GM18520 (cell line): ENCODE measurements around the gene LIMS2.

ENCODE experiments used
- ATAC-seq: cut with Tn5 transposase; IDR thresholded peaks from one replicate; pipeline ENCODE4 v1.9.1; 2021; ENCODE audit not compliant: unreplicated experiment

Gene LIMS2

DNA sequence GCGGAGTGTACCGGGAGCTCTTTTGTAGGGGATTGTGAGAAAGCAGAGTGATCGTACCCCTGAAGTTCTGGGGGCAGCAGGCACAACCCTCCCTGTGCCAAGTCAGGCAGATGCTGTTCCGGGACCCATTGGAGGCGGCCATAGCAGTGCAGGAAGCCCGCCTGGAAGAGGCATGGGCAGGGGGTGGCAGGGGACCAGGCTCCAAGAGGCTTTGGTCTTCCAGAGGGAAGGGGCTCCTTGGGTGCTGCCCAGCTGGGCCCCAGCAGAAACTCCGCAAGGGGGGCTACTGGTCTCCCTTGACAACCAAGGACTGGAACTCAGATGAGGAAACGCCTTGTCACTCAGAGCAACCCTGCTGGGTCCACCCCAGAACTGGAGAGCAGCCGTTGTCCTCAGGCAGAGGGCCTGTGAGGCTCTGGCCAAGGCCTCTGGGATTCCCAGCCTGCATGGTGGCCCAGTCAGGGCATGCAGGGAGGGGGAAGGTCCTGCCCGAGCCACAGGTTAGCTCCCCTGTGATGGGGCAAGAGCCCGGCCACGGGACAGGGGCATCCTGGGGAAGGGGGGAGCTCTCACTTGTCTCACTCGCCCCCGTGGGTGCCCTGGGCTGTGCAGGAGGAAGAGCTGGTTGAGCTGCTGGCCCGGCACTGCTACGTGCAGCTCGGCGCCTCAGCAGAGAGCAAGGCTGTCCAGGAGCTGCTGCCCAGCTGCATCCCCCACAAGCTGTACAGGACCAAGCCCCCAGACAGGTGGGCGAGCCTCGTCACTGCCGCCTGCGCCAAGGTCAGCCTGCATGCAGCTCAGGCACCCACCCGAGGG lies 50.4 kb downstream of the LIMS2 start:
- no peak for ATAC-seq

DNA sequence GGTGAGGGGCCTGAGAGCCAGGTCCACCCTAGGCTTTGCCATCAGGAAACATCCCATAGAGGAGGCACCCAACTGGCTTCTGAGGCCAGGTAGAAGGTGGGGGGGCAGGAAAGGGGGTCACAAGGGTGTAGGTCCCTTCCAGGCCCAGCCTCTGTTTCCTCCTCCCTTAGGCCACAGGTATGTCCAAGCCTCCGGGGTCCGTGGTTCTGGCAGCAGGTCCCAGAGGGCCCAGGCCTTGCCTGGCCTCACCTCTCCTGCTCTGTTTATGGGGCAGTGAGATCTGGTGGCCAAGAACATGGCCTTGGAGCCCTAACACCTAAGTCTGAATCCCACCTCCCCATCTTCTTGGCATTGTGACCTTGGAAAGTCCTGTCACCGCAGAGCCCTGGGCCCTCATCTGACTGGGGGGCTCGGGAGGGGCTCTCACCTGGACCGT lies 51.0 kb downstream of the LIMS2 start:
- no peak for ATAC-seq

DNA sequence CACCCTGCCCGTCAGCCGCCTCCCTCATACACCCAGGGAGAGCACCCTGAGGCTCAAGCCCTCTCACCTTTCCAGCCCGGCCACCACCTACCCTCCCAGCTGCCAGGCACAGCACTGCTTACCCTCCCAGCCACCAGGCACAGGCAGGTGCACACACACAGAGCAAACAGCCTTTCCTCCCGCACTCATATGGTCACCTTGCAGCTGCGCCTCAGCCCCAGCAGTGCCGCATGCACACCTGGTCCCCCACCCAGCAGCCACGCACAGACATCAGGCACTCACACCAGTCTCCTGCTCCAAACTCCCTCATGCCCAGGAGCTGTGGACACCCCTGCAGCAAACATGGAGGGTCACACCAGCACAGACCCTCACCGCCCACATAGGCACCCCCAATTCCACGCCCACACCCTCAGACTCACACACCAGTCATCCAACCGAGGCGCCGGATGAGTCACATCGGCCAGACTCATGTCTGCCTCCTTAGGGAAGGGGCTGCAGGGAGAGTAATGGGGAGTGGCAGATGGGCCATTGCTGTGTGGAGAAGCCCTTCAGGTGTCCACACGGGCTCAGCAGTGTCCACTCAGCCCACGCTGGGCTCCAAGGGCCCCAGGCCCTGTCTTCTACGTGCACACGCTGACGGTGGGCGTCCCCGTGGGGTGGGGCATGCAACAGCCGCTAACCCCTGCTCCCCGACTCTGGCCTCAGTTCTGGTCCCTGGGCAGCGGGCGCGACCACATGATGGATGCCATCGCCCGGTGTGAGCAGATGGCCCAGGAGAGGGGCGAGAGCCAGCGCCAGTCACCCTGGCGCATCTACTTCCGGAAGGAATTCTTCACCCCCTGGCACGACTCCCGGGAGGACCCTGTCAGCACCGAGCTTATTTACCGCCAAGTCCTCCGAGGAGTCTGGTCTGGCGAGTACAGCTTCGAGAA lies 51.7 kb downstream of the LIMS2 start:
- ATAC-seq = no peak

DNA sequence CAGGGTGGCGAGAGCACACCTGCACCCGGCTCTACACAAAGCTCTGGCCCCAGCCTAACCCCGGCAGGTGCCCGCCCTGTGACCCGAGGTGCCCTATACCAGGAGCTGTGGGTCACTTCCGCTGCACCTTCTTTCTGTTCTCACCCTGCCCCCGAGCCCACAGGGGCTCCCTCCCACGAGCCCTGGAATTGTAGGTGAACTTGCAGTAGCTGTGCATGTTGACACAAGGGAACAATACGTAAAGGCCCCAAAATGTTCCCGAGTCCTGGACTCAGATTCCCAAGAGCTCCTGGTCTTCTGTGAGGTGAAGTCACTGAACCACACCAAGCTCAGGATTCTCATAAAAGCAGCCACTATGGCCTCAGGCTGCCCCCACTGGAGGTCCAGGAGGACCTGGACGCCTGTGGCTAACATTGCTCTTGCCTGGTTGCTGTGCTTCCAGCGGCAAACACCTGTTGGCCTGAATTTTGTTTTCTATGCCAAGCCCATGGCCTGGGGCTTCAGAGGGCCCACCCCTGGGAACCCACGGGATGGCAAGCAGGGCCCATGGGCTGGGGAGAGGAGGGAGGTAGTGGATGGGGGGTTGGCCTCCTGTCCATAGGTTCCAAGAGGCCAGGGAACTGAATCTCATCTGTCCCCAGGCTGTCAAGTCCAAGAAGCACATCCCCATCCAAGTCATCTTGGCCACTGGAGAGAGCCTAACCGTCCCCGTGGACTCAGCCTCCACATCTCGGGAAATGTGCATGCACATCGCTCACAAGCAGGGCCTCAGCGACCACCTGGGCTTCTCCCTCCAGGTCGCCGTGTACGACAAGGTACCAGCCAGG lies 52.6 kb downstream of the LIMS2 start:
- no peak for ATAC-seq

DNA sequence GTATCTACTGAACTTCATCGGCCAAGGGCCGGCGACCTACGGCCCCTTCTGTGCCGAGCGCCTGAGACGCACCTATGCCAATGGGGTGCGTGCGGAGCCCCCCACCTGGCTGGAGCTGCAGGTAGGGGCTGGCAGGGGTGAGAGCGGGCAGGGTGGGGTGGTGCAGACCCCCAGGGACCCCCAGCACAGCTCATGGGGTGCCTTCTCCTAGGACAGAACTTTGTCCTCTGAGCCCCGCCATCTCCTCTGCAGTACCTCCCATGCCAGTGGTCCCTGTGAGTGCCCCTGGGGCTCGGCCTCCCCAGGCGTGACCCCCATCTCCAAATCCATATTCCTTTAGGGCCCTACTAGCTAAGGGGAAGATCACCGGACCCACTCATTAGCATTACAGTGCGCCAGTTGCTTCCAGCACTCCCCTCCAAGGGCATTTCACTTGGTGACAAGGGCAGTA lies 53.3 kb downstream of the LIMS2 start:
- no peak for ATAC-seq

DNA sequence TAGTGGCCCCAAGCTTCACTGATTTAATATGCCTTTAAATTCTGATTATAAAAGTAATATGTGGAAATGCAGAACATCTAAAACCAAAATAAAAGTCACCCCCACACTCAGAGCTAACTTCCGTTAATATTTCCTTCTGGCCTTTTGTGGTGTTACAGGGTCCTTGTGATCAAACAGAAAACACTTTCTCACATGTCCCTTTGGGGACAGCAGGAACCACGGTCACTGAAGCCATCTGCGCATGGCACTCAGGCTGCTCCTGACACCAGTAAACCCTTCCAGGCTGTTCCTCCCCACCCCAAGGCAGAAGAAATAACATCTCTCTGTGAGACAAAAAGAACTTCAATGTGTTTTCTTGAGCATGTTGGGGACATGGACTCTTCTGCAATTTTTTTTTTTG lies 54.5 kb downstream of the LIMS2 start:
- no peak for ATAC-seq

DNA sequence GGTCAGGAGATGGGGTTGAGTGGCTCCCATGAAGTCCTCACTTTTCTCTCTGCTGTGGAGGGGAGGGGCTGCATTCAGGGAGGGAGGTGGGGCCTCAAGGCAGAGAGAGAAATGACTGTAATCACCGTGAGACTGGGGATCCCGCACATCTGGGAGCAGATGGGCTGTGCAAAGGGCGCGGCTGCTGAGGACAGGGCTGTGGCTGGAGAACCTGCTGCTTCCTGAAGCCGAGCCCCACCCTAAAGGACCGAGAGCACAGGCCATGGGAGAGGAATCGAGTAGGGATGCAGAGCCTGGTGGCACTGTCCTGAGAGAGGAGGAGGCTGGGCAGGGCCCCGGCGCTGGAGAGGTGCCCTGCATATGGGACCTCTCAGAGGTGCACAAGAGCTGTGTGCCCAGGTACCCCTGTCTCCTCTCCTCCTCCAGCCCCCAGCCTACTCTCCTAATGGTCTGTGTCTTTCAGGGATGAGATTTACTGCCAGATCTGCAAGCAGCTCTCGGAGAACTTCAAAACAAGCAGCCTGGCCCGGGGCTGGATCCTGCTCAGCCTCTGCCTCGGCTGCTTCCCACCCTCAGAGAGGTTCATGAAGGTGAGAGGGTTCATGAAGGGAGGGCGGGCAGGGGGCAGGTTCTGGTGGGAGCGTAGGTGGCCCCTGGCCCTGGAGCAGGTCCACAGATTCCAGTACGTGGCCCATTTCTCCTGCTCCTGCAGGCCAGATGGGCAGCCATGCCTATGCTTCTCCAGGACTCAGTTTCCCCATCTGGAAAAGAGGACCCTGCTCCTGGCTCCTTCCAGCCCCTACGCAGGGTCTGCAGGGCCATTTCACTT lies 55.2 kb downstream of the LIMS2 start:
- no peak for ATAC-seq

DNA sequence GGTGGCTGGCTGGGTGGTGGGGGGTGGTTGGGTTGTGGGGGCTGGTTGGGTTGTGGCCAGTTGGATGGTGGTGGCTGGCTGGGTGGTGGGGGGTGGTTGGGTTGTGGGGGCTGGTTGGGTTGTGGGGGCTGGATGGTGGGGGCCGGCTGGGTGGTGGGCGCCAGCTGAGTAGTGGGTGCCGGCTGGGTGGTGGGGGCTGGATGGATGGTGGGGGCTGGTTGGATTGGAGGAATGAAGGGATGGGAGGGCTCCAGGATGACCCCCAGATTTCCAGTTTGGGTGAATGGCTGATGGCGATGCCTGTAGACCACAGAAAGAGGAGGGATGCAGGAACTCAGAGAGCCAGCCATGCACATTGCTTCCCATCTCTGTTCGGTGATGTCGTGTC lies 56.1 kb downstream of the LIMS2 start:
- ATAC-seq = no peak

DNA sequence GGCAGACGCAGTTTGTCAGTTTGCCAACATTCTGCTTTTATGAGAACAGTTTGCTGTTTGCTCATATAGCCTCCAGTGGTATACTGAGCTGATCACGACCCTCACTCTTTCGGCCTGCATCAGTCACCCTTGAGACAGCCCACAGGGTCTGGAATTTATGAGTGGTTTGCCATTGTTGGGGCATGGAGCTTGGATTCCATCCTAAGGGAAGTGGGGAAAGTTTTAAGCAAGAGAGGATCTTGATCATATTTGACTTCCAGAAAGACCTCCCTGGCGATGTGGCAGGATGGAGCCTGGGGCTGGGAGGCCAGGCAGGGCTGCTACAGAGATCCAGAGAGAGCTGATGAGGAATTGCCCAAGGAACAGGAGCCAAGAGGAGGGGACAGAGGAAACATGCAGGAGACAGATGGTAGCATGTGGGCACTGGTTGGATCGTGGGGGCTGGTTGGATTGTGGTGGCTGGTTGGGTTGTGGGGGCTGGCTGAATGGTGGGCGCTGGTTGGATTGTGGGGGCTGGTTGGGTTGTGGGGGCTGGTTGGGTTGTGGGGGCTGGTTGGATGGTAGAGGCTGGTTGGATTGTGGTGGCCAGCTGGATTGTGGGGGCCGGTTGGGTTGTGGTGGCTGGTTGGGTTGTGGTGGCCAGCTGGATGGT lies 56.7 kb downstream of the LIMS2 start:
- ATAC-seq = no peak

DNA sequence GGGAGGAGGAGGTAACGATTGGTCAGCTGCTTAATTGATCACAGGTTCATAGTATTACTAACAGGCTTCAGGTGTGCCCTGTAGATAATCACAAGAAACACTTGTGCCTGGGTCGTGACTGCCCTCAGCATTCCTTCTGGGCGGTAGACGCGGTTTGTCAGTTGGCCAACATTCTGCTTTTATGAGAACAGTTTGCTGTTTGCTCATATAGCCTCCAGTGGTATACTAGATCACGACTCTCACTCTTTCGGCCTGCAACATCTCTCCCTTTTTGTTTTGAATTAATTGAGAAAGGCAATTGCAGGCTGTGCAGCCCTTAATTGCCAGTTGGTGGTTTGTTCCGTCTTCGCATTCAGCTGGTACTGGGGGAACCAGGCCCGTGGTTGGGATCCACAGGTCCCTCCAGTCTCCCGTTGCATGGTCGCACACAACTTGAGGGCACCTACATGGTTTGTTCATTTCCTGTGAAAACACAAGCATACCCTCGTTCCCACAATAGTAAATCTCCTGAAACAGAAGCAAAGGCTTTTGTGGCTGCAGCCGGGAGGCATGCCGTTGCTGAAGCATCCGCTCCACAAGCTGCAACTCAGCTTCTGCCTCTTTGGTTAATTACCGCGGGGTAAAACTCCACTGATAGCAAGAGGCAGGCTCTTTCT lies 59.7 kb downstream of the LIMS2 start:
- no peak for ATAC-seq

DNA sequence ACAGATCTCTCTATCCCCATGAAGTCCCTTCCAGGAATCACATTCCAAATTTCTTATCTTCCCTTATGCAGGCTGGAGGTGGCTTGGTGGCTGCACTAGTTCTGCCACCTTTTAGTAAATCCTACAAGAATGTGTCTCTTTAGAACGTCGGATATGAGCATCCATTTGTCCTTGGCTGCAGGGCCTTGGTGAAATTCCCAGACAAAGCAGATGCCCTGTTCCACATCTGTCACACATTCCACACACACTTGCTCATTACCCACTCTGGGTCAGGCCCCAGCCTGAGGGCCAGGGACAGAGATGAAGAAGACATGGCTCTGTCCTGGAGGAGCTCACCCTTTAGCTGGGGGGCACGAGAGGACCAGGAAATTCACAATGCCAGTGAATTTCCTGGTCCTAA lies 60.6 kb downstream of the LIMS2 start:
- no peak for ATAC-seq

DNA sequence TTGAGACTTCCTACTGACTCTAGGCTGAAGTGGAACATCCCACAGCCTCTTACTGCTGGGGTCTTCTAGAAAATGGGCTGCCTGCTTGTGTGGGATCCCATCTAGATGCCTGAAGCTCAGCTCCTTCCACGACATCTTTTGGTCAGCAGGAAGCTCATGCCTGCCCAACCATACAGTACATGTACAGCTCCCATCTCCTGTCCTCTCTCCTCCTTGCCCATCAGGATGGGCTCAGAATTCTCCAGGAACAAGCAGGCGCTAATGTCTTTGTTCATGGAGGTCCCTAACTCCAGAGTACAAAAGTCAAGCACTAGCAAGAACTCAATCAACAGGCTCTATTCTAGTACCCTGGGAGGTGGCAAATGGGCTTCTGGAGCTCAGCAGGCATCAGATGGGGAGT lies 61.1 kb downstream of the LIMS2 start:
- ATAC-seq = no peak

DNA sequence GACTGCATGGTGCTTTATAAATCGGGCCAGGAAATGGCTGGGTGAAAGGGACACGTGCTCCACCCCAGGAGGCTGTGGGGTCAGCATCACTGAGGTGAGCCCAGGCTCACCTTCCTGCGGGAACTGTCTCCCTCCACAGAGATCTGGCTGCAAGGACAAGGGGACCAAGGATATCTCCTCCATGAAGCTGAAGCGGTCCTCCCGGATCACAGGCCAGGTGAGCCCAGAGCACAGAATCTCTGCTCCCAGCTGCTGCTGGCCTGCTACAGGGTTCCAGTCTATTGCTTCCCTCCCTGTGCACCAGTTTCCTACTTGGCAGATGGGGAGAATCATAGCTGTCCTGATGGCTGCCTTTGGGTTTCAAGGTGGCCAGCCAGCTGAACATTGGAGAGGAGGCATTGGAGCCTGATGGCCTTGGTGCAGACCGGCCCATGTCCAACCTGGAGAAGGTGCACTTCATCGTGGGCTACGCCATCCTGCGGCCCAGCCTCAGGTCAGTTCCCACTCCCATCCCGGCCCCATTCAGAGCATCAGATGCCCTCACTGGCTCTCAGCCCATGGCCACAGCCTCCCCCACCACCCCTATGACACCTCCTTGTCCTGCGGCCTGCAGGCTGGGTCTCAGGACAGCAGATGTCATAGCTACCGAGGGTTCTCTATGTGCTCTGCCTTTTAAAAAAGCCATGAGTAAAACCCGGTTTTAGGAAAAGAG lies 63.1 kb downstream of the LIMS2 start:
- ATAC-seq = no peak

DNA sequence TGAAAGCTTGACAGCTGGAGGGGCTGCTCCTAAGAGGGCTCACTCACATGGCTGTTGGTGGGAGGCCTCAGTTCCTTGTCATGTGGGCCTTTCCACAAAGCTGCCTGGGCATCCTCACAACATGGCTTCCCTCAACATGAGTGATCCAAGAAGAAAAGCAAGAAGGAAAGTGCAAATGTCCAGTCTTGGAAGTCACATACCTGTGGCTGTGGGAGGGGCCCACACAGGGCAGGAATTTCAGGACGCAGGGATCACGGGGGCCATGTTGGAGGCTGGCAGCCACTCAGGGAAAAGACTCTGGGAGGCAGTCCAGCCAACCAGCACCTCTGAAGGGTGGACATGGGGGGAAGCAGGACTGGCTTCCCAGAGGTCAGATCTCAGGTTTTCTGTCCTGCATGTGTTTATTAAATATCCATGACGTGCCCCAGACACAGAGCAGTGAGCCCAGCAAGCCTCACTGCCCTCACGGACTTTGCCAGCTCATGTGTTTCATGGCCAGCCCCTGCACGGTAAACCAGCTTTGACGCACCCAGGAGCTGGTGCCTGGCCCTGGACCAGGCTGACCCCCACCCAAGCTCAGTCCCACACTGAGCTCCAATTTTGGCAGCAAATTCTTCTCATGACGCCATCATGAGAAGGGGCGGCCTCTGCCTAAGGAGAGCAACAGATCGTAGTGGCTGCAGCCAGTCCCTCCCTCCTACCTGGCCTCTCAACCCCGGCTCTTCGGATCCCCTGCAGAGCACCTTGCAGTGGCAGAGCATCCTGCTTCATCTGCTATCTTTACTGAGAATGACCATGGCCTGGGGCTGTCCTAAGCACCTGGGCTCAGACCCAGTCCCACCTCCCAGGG lies 64.0 kb downstream of the LIMS2 start:
- ATAC-seq = no peak

DNA sequence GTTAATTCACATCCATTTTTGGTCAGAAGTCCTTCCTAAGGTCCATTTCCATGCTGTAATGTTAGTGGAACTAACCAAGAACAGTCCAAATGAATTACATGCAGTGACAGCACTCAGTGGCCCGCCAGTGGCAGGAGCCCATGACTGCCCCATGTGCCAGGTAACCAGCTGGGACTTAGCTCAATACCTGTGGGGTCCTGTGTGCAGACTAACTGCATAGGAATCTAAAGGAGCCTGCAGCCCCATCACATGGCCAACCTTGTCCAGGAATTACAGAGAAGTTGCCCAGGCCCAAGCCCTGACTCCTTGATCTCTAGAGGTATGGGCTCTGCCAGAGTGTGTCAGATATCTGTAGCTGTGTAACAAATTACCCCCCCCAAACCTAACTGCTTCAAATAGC lies 64.8 kb downstream of the LIMS2 start:
- no peak for ATAC-seq

DNA sequence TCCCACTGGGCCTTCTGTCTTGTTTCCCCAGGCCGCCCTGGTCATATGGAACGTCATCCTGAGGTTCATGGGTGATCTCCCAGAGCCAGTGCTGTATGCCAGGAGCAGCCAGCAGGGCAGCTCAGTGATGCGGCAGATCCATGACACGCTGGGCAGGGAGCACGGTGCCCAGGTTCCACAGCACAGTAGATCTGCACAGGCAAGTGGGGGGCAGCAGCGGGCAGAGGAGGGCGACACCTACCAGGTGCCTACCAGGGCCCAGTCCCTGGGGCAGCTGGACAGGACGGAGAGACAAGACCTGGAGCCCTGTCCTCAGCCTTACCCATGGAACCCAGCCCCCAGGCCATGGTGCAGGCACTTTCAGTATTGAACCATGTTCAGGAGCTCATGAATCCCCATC lies 65.5 kb downstream of the LIMS2 start:
- no peak for ATAC-seq

DNA sequence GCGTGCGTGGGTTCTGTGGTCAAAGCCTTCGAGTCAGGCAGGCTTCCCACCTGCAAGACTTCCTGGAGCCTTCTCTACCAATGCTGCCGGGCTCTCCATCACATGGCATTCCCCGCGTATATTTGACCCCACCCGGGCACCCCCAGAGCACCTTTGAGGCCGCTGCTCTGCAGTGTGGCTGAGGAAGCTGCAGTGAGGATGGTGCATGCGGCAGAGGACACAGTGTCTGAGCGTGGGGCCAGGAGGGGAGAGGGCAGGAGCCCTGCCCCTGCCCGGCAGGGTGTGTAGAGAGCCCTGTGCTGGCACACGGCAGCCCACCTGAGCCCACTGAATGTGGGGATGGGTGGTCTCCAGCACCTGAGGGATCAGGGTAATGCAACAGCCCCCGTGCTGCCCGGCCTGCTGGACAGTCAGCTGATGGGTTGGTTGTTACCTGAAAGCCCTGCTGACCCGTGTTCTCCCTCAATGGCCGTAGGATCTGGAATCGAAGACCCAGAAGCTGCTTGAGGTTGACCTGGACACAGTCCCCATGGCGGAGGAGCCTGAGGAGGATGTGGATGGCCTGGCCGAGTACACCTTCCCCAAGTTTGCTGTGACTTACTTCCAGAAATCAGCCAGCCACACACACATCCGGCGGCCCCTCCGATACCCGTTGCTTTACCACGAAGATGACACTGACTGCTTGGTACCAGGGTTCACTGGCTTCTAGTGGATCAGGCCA lies 66.1 kb downstream of the LIMS2 start:
- no peak for ATAC-seq
